Measurements from ENCODE around the gene UBC. TPM values are rescaled to one million over a fixed set of nuclear protein-coding genes. Genes with fewer than 3 reads are reported as not detected.
A peak's percentile ranks its signal among the peaks of the same experiment; 100 is the strongest.

Gene UBC
- total and polyA plus RNA-seq, 9 of the 15 experiments (the other 6 are each of a cell fraction or from before 2014, with no cell fraction given): 533 to 1,153 (median 813) TPM

GRCh38 chr12:124904306-124905098 lies 9.9 kb downstream of the UBC start (continued):
- TF ChIP-seq MNT (conservative IDR thresholded peaks at IDR 0.05) (peak; percentile 98 to 99), MAX (CRISPR knock-in tag; IDR thresholded peaks at IDR 0.05) (peak; percentile 99), POLR2G (IDR thresholded peaks at IDR 0.05; ENCODE audit: low read depth, low read length) (peak; percentile 60), NFATC3 (IDR thresholded peaks at IDR 0.05) (peak; percentile 84; the same call in 1 of the 2 replicates), ATF3 (IDR thresholded peaks at IDR 0.05) (peak; percentile 83), ATF3 (CRISPR knock-in tag; conservative IDR thresholded peaks at IDR 0.05) (peak; percentile 88), NCOA1 (IDR thresholded peaks at IDR 0.05; ENCODE audit: low read depth) (0 out of 2 replicates have a peak, but pooled peaks have one; percentile 41), SAFB2 (IDR thresholded peaks at IDR 0.05; ENCODE audit: borderline replicate concordance, low read depth, low read length, severe bottlenecking) (no peak), ATF1 (CRISPR knock-in tag; IDR thresholded peaks at IDR 0.05) (no peak), ATF1 (tag; IDR thresholded peaks at IDR 0.05) (peak; percentile 89), SNAPC5 (CRISPR knock-in tag; IDR thresholded peaks at IDR 0.05) (no peak), ZNF184 (CRISPR knock-in tag; IDR thresholded peaks at IDR 0.05) (no peak), PML (IDR thresholded peaks at IDR 0.05; ENCODE audit: low read length) (no peak)

Data from K562 (cell line).